Activated CD4-positive, alpha-beta T cell treated with anti-CD3 and anti-CD28 coated beads for 24 hours (primary cell): ENCODE results near the gene SORCS2.
"Not testable (repeated sequence)": the region's sequence is repeated elsewhere in the genome, so short reads cannot be mapped to it uniquely, and the experiment has no call there.

Experiments
- DNase-seq, 2 donors: peaks; one replicate each; pipeline ENCODE4 v3.0.0-alpha.2; 2020; ENCODE audit warnings: low read depth in 2 of 2

Gene SORCS2

GRCh38 chr4:7584098-7584497 lies 391.8 kb downstream of the SORCS2 start:
- DNase-seq: no peak

GRCh38 chr4:7584606-7585159 lies 392.3 kb downstream of the SORCS2 start:
- no peak for DNase-seq

GRCh38 chr4:7585768-7586167 lies 393.4 kb downstream of the SORCS2 start:
- no peak for DNase-seq

- DNase-seq: no peak
These were observed 395.4 kb downstream of the SORCS2 start for GRCh38 chr4:7587433-7588405.

- no peak for DNase-seq
These were observed 397.9 kb downstream of the SORCS2 start for GRCh38 chr4:7590189-7590588.

- no peak for DNase-seq
These were observed 398.6 kb downstream of the SORCS2 start for GRCh38 chr4:7590899-7591298.

- no peak for DNase-seq
These were observed 399.2 kb downstream of the SORCS2 start for GRCh38 chr4:7591409-7592053.

GRCh38 chr4:7593646-7594412 lies 401.5 kb downstream of the SORCS2 start:
- no peak for DNase-seq

GRCh38 chr4:7595934-7596461 lies 403.7 kb downstream of the SORCS2 start:
- no peak for DNase-seq

- DNase-seq: no peak
These were observed 404.7 kb downstream of the SORCS2 start for GRCh38 chr4:7596918-7597606.

- DNase-seq: no peak
These were observed 406.8 kb downstream of the SORCS2 start for GRCh38 chr4:7598939-7599790.

GRCh38 chr4:7600247-7600646 lies 407.9 kb downstream of the SORCS2 start:
- no peak for DNase-seq

- DNase-seq: not testable (repeated sequence)
These were observed 409.8 kb downstream of the SORCS2 start for GRCh38 chr4:7602166-7602565.

- DNase-seq: no peak
These were observed 415.0 kb downstream of the SORCS2 start for GRCh38 chr4:7607156-7607910.

- DNase-seq: no peak
These were observed 415.7 kb downstream of the SORCS2 start for GRCh38 chr4:7608046-7608445.

GRCh38 chr4:7609316-7609715 lies 417.0 kb downstream of the SORCS2 start:
- DNase-seq: no peak

- DNase-seq: no peak
These were observed 417.8 kb downstream of the SORCS2 start for GRCh38 chr4:7610022-7610670.

- no peak for DNase-seq
These were observed 418.5 kb downstream of the SORCS2 start for GRCh38 chr4:7610841-7611240.
